Activated CD4-positive, alpha-beta T cell treated with anti-CD3 and anti-CD28 coated beads for 36 hours (primary cell): Measurements from ENCODE around the gene ATP5PB. TPM values are rescaled to one million over a fixed set of nuclear protein-coding genes. Genes with fewer than 3 reads are reported as not detected.
A peak's percentile ranks its signal among the peaks of the same experiment; 100 is the strongest.

Source experiments
- ATAC-seq: fragments of 200-7000 bp; cut with Tn5 transposase; one replicate; pipeline ENCODE4 v1.10.0; 2021; ENCODE audit warnings: mild to moderate bottlenecking, moderate library complexity
- CTCF ChIA-PET: fragments of 350-600 bp; sonication (Branson Sonifier 250); formaldehyde crosslinking; loops from one replicate; lab custom pipeline; 2021; ENCODE audit warnings: antibody characterized with exemption; lab: Charles Lee
- POLR2A ChIA-PET: fragments of 350-600 bp; sonication (Branson Sonifier 250); formaldehyde crosslinking; loops from one replicate; lab custom pipeline; 2021; ENCODE audit warnings: antibody characterized with exemption, inconsistent platforms; lab: Charles Lee
- DNase-seq: peaks from one replicate; pipeline ENCODE4 v3.0.0-alpha.2; 2020
- H3K27ac Mint-ChIP-seq: one replicate; pipeline ENCODE4 v1.8.0; 2021; ENCODE audit warnings: mixed read lengths
- H3K27me3 Mint-ChIP-seq: one replicate; pipeline ENCODE4 v1.8.0; 2021; ENCODE audit warnings: mixed read lengths
- H3K36me3 Mint-ChIP-seq: one replicate; pipeline ENCODE4 v1.8.0; 2021; ENCODE audit warnings: low read depth, mixed read lengths
- H3K4me1 Mint-ChIP-seq: one replicate; pipeline ENCODE4 v1.8.0; 2021; ENCODE audit warnings: mixed read lengths
- H3K4me3 Mint-ChIP-seq: one replicate; pipeline ENCODE4 v1.8.0; 2021; ENCODE audit warnings: mild to moderate bottlenecking, moderate library complexity, mixed read lengths
- H3K9me3 Mint-ChIP-seq: one replicate; pipeline ENCODE4 v1.8.0; 2021; ENCODE audit warnings: low read depth, mixed read lengths
- intact Hi-C, 2 experiments: fragments of 100-400 bp; cut with DNase I in 1 of 2; cut with micrococcal nuclease in 1 of 2; formaldehyde crosslinking; loops; one replicate each; pipeline versions ENCODE4 v1.14.2 to v1.15.1; 2022 to 2024; cut with DNase I, micrococcal nuclease
- total RNA-seq, 2 experiments: library from RNA; stranded (reverse); gene quantifications; one replicate each; pipeline ENCODE4 v1.2.3, GENCODE V29; 2021

Gene ATP5PB, protein sequence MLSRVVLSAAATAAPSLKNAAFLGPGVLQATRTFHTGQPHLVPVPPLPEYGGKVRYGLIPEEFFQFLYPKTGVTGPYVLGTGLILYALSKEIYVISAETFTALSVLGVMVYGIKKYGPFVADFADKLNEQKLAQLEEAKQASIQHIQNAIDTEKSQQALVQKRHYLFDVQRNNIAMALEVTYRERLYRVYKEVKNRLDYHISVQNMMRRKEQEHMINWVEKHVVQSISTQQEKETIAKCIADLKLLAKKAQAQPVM
- 100 to 1,000 TPM; 292 to 301 TPM for total RNA-seq

DNA sequence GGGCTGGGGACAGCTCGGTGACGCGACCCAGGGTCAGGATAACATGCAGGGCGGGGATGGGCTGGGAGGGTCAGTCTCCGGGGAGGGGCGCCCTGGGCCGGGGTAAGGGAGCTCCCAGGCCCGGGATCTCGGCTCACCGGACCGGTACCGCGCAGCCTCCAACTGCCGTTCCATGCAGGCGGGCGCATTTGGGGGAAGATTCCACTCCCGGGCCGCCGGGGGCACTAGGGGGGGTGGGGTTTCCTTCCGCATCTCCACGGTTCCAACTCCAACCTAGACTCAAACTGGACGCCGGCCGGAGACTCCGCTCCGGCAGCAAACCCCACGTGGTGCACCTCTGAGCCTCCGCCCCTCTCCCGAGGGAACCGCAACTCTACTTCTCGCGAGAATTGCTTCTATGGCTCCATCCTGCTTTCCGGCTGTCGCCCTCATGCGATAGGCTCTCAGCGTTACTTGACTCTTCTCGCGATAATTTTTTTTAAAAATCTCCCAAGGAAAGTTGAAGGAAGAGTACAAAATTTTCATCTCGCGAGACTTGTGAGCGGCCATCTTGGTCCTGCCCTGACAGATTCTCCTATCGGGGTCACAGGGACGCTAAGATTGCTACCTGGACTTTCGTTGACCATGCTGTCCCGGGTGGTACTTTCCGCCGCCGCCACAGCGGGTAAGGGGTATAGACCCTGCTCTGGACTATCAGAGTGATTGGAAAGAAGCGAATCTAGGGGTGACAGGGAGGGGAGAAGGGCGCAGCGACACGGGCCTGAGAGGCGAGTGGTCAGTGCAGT lies at the start of gene ATP5PB, which contains the start of gene WDR77:
ATP5PB (plus strand) TSS at position 547 of the 785 bp plus-strand sequence; CDS start at position 625, 78 bp downstream.
WDR77 (minus strand) TSS at position 339 of the 785 bp plus-strand sequence; CDS start at position 252, 87 bp downstream.
- CTCF ChIA-PET, result interaction anchor here (0.5 to 2.7 kb wide), 5 partner anchors 31 to 386 kb away, joined by 3 to 13 read pairs (median 3); no protein-coding TSS in a partner anchor

DNA sequence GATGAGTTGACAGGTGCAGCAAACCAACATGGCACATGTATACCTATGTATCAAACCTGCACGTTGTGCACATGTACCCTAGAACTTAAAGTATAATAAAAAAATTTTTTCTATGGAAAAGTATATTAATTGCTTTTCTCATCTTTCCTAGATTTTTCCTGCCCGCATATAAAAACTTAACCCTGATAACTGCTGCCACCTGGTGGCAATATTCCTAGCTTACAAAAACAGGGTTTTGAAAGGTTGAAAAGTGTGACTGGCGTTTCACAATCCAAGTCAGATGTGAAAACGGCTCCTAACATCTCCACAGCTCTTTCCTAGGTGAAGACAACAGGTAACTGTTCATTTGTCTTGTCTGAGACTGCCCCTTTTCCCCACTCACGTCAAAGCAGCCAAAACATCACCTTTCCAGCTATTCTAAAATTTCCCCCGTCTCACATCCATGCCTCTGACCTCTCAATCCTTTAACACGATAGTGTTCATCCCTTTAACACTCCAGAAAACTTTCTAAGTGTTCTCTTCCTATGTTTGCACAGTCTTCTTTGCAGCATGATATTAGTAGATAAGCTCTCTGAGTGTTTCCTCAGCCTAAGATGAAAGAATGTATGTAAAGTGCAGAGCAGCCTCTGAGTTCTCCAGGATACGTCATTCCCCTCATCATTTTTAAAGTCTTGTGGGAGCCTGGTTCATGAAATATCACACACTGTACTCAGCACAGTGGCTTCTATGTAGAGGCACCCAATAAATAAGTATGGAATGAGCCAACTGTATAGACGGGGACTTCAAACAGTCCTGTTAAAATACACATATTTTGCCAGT lies 49.3 kb upstream of the ATP5PB start:
- ChIA-PET CTCF (interaction anchor here (0.5 to 3.8 kb wide), 42 partner anchors 9 to 436 kb away, joined by 3 to 29 read pairs (median 4); partner anchors contain the start of genes CHI3L2, LRIF1 and OVGP1), POLR2A (no interaction called here)
- no peaks in the 10 kb centered on the region for H3K9me3 Mint-ChIP-seq
- DNase-seq, result peak; percentile 65
- ATAC-seq, result no peak
- H3K27ac Mint-ChIP-seq, result no peak overlapping the region
- no peaks in the 10 kb centered on the region for H3K36me3 Mint-ChIP-seq
- no peak overlapping the region for H3K4me3 Mint-ChIP-seq
- peaks cover 34% of the 10 kb centered on the region for H3K4me1 Mint-ChIP-seq
- intact Hi-C loops, result loop anchor here (1.0 to 5.0 kb wide), 6 partner anchors 47 to 370 kb away; partner anchors contain the start of genes ATP5PB (in 1 of the 2), CEPT1 (in 1 of the 2), DRAM2 (in 1 of the 2) and WDR77 (in 1 of the 2)
- H3K27me3 Mint-ChIP-seq, result no peaks in the 10 kb centered on the region

More for the DNA sequence above, at the start of gene ATP5PB, which contains the start of gene WDR77:
- POLR2A ChIA-PET, result interaction anchor here (0.9 kb wide), 1 partner anchor 58 kb away, joined by 3 read pairs; no protein-coding TSS in a partner anchor
- Mint-ChIP-seq H3K27ac (peak within 1 kb of the TSS; percentile 98), H3K4me1 (peaks cover 79% of the 10 kb centered on the region), H3K4me3 (peak within 1 kb of the TSS; percentile 99), H3K27me3 (no peaks in the 10 kb centered on the region), H3K9me3 (no peaks in the 10 kb centered on the region), H3K36me3 (peaks cover 52% of the 10 kb centered on the region)
- ATAC-seq (peak; percentile 98), DNase-seq (peak; percentile 94)
- intact Hi-C loops, result loop anchor here (1.0 to 5.0 kb wide), 14 partner anchors 22 to 1168 kb away; partner anchors contain the start of genes DDX20 (in 2 of the 2), CAPZA1 (in 1 of the 2), CEPT1 (in 1 of the 2) and DENND2D (in 1 of the 2)

DNA sequence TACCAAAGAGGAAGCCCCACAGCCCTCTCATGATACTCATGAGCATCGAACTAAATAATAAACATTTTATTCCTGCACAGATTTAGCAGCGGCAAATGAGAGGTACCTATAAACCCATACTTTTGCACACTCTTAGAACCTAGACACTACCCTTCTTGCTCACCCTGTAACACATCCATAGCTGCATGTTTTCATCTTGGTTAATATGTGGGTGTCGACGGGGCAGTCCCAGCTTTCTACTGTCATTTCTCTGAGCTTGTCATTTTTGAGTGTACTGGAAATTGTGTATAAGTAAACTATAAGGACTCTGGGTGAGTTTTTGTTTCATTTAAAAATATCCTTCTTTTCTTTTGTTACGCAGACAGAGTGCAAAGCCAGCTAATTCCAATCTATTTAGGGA lies 47.2 kb upstream of the ATP5PB start:
- ChIA-PET CTCF (interaction anchor here (0.5 to 3.8 kb wide), 14 partner anchors 11 to 1269 kb away, joined by 3 to 29 read pairs (median 4); no protein-coding TSS in a partner anchor), POLR2A (interaction anchor here (0.6 kb wide), 1 partner anchor 993 kb away, joined by 3 read pairs; no protein-coding TSS in a partner anchor)
- H3K27me3 Mint-ChIP-seq, result no peaks in the 10 kb centered on the region
- no peaks in the 10 kb centered on the region for H3K9me3 Mint-ChIP-seq
- H3K27ac Mint-ChIP-seq, result peak overlapping the region; percentile 86
- intact Hi-C loops, result loop anchor here (1.0 to 5.0 kb wide), 4 partner anchors 45 to 370 kb away; partner anchors contain the start of genes ATP5PB (in 1 of the 2), CEPT1 (in 1 of the 2), DDX20 (in 1 of the 2) and DRAM2 (in 1 of the 2)
- DNase-seq, result peak; percentile 65
- peak overlapping the region; percentile 54 for H3K4me3 Mint-ChIP-seq
- H3K4me1 Mint-ChIP-seq, result peaks cover 53% of the 10 kb centered on the region
- H3K36me3 Mint-ChIP-seq, result no peaks in the 10 kb centered on the region
- ATAC-seq, result peak; percentile 87

DNA sequence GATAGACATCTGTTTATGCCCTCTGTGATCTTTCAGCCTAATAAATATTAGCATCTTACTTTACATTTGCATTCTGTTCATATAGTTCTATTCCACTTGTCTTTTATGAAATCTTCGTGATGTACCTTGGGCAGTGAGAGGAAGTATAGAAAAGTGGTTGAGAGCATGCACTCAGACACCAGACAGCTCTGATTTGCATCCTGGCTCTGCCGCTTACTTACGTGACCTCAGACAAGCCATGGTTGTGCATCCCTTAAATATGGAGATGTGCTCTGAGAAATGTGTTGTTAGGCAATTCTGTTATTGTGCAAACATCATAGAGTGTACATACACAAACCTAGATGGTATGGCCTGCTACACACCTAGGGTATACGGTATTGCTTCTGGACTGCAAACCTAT lies 44.7 kb upstream of the ATP5PB start:
- Mint-ChIP-seq H3K4me3 (no peak overlapping the region), H3K27ac (no peak overlapping the region), H3K36me3 (no peaks in the 10 kb centered on the region), H3K27me3 (no peaks in the 10 kb centered on the region), H3K4me1 (peaks cover 52% of the 10 kb centered on the region), H3K9me3 (no peaks in the 10 kb centered on the region)
- no peak for ATAC-seq
- POLR2A ChIA-PET, result no interaction called here
- CTCF ChIA-PET, result interaction anchor here (1.1 kb wide), 1 partner anchor 11 kb away, joined by 4 read pairs; no protein-coding TSS in a partner anchor
- DNase-seq, result no peak
- intact Hi-C loops, result loop anchor here (5.0 kb wide), 3 partner anchors 43 to 372 kb away; partner anchors contain the start of genes ATP5PB (in 1 of the 2), CEPT1 (in 1 of the 2), DRAM2 (in 1 of the 2) and WDR77 (in 1 of the 2)

- CTCF ChIA-PET, result interaction anchor here (1.0 to 1.5 kb wide), 3 partner anchors 183 to 376 kb away, joined by 4 to 5 read pairs (median 4); no protein-coding TSS in a partner anchor
- peaks cover 47% of the 10 kb centered on the region for H3K4me1 Mint-ChIP-seq
- H3K27me3 Mint-ChIP-seq, result no peaks in the 10 kb centered on the region
- intact Hi-C loops, result no loop called here
- H3K9me3 Mint-ChIP-seq, result no peaks in the 10 kb centered on the region
- peak overlapping the region; percentile 33 for H3K27ac Mint-ChIP-seq
- no peak overlapping the region for H3K4me3 Mint-ChIP-seq
- H3K36me3 Mint-ChIP-seq, result no peaks in the 10 kb centered on the region
- peak; percentile 64 for DNase-seq
- peak; percentile 93 for ATAC-seq
- POLR2A ChIA-PET, result no interaction called here
Observed at GRCh38 chr1:111406321-111406768, 42.9 kb upstream of the ATP5PB start.

DNA sequence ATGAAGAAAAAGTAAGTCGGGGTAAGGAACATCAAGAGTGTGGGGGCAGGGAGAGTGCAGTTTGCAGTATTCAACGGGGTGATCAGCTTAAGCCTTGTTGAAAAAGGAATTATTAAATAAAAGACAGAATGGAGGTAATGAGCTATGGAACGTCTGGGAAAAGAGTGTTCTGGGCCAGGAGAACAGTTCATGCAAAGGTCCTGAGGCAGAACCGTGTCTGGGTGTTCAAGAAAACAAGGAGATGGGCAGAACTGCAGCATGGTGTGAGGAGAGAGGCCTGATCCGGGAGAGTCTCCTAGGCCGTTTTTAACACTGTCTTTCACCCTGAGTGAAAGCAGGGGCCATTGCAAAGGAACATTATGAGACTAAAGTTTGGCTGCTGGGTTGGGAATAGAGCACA lies 42.0 kb upstream of the ATP5PB start:
- Mint-ChIP-seq H3K4me3 (no peak overlapping the region), H3K27ac (peak overlapping the region; percentile 55), H3K36me3 (no peaks in the 10 kb centered on the region), H3K9me3 (no peaks in the 10 kb centered on the region), H3K4me1 (peaks cover 40% of the 10 kb centered on the region), H3K27me3 (no peaks in the 10 kb centered on the region)
- CTCF ChIA-PET, result interaction anchor here (1.5 kb wide), 1 partner anchor 254 kb away, joined by 4 read pairs; no protein-coding TSS in a partner anchor
- DNase-seq (no peak), ATAC-seq (no peak)
- POLR2A ChIA-PET, result no interaction called here
- intact Hi-C loops, result no loop called here

GRCh38 chr1:111412839-111413238 lies 36.4 kb upstream of the ATP5PB start:
- POLR2A ChIA-PET, result interaction anchor here (0.9 kb wide), 1 partner anchor 12 kb away, joined by 3 read pairs; no protein-coding TSS in a partner anchor
- no peaks in the 10 kb centered on the region for H3K4me1 Mint-ChIP-seq
- H3K27ac Mint-ChIP-seq, result no peak overlapping the region
- H3K4me3 Mint-ChIP-seq, result no peak overlapping the region
- CTCF ChIA-PET, result interaction anchor here (0.6 to 3.1 kb wide), 5 partner anchors 12 to 357 kb away, joined by 3 to 20 read pairs (median 3); no protein-coding TSS in a partner anchor
- DNase-seq (no peak), ATAC-seq (no peak)
- H3K27me3 Mint-ChIP-seq, result no peaks in the 10 kb centered on the region
- H3K9me3 Mint-ChIP-seq, result no peaks in the 10 kb centered on the region
- intact Hi-C loops, result no loop called here
- H3K36me3 Mint-ChIP-seq, result peaks cover 3% of the 10 kb centered on the region

DNA sequence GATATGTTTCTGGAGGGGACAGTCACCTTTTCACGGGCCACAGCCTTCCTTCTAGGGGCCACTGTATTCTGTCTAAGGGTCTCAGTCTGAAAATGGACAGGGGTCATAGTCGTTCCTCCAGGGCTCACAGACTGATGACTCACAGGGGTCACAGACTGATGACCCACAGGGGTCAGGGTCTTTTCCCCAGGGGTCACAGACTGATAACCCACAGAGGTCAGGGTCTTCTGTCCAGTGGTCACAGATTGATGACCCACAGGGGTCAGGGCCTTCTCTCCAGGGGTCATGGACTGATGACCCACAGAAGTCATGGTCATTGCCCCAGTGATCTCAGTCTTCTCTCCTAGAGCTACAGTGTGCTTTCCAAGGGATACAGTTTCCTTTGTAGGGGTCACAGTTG lies 34.5 kb upstream of the ATP5PB start:
- ChIA-PET POLR2A (no interaction called here), CTCF (interaction anchor here (3.1 kb wide), 1 partner anchor 13 kb away, joined by 20 read pairs; no protein-coding TSS in a partner anchor)
- DNase-seq, result no peak
- peaks cover 7% of the 10 kb centered on the region for H3K36me3 Mint-ChIP-seq
- H3K9me3 Mint-ChIP-seq, result no peaks in the 10 kb centered on the region
- H3K4me1 Mint-ChIP-seq, result no peaks in the 10 kb centered on the region
- intact Hi-C loops, result no loop called here
- no peak overlapping the region for H3K4me3 Mint-ChIP-seq
- ATAC-seq, result no peak
- no peak overlapping the region for H3K27ac Mint-ChIP-seq
- H3K27me3 Mint-ChIP-seq, result no peaks in the 10 kb centered on the region

- H3K4me1 Mint-ChIP-seq, result no peaks in the 10 kb centered on the region
- POLR2A ChIA-PET, result no interaction called here
Observed at GRCh38 chr1:111415461-111415860, 33.8 kb upstream of the ATP5PB start.

GRCh38 chr1:111417755-111418154 lies 31.5 kb upstream of the ATP5PB start:
- CTCF ChIA-PET, result interaction anchor here (0.7 to 1.1 kb wide), 3 partner anchors 17 to 387 kb away, joined by 3 read pairs; no protein-coding TSS in a partner anchor
- no peaks in the 10 kb centered on the region for H3K9me3 Mint-ChIP-seq
- POLR2A ChIA-PET, result interaction anchor here (0.6 kb wide), 1 partner anchor 9 kb away, joined by 3 read pairs; no protein-coding TSS in a partner anchor
- H3K36me3 Mint-ChIP-seq, result peaks cover 7% of the 10 kb centered on the region
- DNase-seq (no peak), ATAC-seq (no peak)
- H3K27me3 Mint-ChIP-seq, result no peaks in the 10 kb centered on the region
- H3K4me1 Mint-ChIP-seq, result no peaks in the 10 kb centered on the region
- no peak overlapping the region for H3K4me3 Mint-ChIP-seq
- no peak overlapping the region for H3K27ac Mint-ChIP-seq
- intact Hi-C loops, result no loop called here

More at GRCh38 chr1:111415461-111415860, 33.8 kb upstream of the ATP5PB start:
- CTCF ChIA-PET, result interaction anchor here (1.0 to 1.3 kb wide), 3 partner anchors 11 to 354 kb away, joined by 3 to 4 read pairs (median 4); no protein-coding TSS in a partner anchor
- intact Hi-C loops, result no loop called here
- no peak overlapping the region for H3K27ac Mint-ChIP-seq
- no peak for ATAC-seq
- H3K9me3 Mint-ChIP-seq, result no peaks in the 10 kb centered on the region
- no peak overlapping the region for H3K4me3 Mint-ChIP-seq
- H3K27me3 Mint-ChIP-seq, result no peaks in the 10 kb centered on the region
- peaks cover 7% of the 10 kb centered on the region for H3K36me3 Mint-ChIP-seq
- no peak for DNase-seq
